GM21367 (cell line): ENCODE measurements around the gene PTH2.

Experiments used
- ATAC-seq: cut with Tn5 transposase; IDR thresholded peaks from one replicate; pipeline ENCODE4 v1.9.1; 2021; ENCODE audit not compliant: unreplicated experiment

Gene PTH2

DNA sequence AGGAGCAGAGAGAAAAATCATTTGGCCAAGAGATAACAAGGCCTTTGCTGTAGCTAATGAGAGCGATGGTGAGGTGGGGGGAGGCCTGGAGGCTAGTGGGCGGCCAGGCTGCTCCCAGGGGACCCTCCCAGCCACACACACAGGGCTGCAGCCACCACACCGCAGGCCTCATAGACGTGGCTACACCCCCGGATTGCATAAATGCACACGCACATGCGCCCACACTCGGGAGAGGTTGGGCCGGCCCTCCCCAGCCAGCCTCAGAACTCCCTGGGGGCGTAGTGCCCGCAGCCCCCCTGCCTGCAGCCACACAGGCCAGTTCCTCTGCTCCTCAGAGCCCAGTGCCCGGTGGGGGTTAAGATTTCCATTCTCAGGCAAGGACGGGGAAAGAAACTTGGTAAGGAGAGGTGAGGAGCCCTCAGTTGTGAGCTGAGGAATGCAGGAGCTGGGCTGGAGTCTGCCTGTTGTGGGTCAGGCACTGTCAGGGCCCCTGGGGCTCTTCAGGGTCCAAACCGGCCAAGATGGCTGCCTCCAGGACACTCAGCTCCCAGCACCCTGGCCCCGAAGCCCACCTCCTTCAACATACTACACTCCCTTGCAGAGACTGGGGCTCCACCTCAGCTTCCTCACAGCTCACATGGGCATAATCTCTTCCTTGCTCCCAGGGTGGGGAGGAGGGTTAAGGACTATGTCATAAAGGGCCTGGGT is 8.0 kb downstream of the PTH2 start:
- no peak for ATAC-seq

DNA sequence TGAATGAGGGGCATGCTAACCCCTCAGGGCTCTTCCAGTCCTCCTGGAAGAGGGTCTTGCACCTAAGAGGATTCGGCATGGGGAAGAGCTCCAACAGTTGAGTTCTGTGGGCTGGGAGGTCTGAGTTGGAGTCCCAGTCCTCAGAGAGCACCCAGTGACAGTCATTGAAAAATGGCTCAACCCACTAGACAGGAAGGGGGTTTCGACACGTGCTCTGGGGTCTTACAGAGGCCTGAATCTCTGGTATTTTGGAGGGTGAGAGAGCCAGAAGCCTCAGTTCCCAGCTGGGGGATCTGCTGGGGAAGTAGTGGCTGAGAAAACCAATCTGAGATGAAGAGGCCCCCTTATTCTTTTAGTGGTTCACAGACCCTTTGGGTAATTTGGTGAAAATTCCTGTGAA is 9.0 kb downstream of the PTH2 start:
- no peak for ATAC-seq

DNA sequence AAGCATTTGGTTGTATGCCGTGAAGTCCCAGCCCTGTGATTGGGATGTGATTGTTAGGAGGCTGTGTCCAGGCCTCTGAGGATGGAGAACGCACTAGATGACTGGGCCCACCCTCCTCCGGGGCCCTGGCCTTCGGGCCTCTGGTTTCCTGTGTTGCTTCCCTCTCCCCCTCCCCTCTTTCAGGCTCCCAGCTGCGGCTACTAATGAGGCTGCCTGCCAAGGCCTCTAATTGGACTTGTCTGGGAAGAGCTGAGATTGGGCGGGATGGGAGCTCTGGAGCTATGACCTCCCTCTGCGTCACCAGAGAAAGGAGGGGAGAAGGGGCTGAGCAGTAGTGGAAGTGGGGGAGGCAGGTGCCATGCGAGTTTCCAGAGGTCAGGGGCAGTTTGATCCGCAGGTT is 9.9 kb downstream of the PTH2 start:
- no peak for ATAC-seq

DNA sequence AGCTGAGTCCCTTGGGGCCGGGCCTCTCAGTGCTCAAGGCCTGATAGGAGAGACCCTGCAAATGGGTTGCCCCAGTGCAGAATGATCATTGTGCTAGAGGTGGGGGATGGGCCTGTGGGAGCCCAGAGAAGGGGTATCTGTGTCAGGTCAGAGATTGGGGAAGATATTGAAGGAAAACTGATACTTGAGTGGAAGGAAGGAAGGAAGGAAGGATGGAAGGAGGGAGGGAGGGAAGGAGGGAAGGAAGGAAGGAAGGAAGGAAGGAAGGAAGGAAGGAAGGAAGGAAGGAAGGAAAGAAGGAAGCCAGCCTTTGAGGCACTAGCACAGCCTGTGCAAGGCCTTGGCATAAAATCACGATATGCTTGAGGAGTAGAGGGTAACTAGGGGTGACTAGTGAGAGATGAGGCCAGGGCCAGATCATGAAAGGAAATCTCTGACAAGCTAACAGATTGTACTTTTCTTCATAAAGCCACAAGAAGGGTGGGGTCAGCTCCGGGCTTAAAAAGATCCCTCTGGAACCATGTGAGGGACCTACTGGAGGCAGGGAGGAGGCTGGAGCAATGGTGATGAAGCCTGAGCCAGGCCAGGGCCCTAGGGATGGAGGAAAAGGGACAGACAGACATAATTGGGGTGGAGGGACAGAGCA is 11.4 kb downstream of the PTH2 start:
- no peak for ATAC-seq

DNA sequence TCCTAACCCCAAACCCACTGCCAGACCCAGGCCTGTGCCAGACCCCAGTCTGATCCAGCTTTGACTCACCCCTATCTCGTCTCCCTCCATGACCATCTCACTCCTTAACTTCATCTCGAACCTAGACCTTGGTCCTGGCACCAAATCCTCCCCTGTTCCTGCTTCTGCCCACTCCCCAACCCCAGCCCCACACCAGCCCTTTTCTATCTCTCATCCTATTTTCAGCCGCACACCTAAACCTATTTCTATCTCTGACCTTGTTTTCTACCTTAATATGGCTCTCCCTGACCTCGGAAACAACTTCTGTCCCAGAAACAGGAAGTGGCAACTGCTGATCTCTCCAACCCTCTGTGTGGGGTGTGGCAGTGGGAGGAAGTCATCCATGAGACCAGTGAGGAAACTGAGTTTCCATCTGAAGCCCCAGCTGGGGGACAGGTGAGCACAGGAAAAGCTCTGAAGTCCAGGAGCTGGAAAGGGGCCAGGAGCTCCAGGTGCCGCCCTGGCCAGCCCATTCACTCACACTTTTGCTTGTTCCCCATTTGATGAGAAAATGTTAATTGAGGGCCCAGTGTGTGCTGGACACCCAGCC is 13.7 kb downstream of the PTH2 start:
- no peak for ATAC-seq

GRCh38 chr19:49408816-49409440 is 14.3 kb downstream of the PTH2 start:
- ATAC-seq, result no peak

- ATAC-seq, result no peak
These were observed 15.7 kb downstream of the PTH2 start for GRCh38 chr19:49407482-49408015.

- ATAC-seq, result no peak
These were observed 16.2 kb downstream of the PTH2 start for GRCh38 chr19:49407079-49407478.

DNA sequence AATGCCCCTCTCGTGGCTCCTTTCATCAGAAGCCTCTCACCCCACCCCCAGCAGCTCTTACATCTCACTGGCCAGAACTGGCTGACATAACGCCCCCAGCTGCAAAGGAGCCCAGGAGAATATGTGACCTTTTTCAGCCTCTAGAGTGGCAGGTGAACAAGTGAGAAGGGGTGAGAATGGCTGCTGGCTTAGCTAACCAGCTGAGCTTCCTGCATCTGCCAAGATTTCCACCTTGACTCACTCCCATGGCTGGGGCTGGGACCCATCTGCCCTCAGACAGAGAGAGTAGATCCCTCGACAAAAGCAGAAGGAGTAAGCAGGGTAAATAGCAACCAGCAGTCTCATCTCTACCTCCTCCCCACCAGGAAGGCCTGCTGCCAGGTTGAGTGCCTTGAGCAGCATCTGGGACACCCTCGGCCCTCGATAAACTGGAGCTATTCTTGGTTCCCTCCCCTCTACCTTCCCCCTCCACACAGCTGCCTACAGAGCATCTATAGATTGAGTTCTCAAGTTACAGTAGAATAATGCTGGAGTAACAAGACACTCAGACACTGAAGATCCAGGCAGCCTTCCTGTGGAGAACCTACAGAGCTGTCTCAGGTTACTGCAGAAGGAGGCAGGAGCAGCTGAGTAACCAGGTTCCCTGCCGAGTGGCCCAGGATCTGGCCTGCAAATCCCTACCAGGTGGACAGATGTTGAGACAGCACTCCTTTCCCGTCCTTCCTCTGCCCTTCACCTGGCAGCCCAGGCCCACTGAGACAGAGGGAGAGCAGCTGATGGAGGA is 19.6 kb downstream of the PTH2 start:
- no peak for ATAC-seq

DNA sequence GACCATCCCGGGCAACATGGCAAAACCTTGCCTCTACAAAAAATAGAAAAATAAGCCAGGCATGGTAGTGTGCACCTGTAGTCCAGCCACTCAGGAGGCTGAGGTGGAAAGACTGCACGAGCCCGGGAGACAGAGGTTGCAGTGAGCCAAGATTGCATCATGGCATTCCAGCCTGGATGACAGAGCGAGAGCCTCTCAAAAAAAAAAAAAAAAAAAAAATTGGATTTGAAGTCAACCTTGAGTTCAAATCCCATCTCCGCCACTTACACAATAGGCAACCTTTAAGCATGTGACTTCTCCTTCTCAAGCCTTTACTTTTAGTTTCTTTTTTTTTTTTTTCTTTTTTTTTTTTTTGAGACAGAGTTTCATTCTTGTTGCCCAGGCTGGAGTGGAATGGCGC is 23.2 kb downstream of the PTH2 start:
- no peak for ATAC-seq

GRCh38 chr19:49398931-49399330 is 24.3 kb downstream of the PTH2 start:
- ATAC-seq, result no peak

DNA sequence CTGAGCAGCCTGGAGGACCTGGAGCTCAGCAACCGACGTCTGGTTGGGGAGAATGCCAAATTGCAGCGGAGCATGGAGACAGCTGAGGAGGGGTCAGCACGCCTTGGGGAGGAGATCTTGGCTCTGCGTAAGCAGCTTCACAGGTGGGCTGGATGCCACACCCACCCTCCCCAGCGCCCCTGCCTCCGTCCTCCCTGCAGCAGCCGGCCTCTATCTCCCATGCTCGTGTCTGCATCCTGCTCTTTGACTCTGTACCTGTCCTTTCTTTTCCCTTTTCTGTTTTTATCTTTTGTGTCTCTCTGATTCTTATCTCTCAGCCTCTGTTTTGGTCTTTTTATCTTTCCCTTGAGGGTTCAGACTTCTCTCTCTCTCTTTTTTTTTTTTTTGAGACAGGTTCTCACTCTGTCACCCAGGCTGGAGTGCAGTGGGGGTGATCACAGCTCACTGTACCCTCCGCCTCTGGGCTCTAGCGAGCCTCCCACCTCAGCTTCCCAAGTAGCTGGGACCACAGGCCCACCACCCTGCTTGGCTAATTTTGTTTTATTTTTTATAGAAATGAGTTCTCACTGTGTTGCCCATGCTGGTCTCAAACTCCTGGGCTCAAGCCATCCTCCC is 25.1 kb downstream of the PTH2 start:
- ATAC-seq, result no peak

- ATAC-seq, result no peak
These were observed 26.3 kb downstream of the PTH2 start for GRCh38 chr19:49396738-49397505.

DNA sequence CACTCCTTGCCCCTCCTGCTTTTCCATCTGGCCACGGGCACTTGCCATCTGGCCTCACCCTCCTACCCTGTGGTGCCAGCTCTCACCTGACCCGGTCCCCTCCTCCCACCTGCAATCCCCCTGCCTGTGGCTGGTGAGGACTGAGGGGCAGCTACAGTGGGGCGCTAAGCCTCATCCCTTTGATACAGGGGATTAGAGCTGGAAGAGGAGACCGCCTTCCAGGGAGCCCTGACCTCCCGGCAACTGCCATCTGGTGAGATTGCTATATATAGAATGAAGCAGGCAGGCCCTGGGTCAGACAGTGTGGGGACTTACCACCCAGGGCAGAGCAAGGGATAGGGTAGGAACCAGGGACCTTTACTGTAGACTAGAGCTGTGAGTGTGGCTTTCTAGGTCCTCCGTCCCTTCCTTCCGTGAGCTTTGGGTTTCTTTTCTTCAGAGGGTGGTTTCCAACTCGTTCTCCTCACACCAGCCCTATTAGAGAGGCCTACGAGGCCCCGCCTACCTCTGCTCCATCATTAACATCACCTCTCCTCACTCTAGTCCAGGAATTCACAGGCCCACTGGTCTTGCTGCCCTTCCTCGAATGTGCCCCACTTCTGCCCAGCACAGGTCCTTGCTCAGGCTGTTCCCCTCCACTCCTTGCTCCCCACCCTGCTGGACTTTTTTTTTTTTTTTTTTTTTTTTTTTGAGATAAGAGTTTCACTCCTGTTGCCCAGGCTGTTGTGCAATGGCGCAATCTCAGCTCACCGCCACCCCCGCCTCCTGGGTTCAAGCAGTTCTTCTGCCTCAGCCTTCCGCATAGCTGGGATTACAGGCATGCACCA is 27.4 kb downstream of the PTH2 start:
- ATAC-seq, result no peak

DNA sequence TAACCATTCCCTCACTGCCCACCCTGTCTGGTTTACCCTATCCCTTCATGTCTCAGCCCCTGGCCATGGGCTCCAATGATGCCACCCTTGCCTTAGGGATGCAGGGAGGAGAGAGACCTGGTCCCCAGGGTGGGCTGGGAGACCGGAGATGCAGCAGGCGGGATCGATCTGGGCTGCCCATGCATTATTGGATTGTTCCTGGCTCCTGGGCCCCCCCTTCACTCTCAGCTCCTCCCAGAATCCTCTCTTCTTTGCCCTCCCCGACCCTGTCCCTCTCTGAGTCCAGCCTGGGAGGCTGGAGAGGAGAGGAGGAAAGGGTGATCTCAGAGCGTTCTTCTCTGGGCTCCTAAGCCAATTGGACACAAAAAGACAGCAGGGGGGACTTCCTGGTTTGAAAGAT is 29.4 kb downstream of the PTH2 start:
- no peak for ATAC-seq

DNA sequence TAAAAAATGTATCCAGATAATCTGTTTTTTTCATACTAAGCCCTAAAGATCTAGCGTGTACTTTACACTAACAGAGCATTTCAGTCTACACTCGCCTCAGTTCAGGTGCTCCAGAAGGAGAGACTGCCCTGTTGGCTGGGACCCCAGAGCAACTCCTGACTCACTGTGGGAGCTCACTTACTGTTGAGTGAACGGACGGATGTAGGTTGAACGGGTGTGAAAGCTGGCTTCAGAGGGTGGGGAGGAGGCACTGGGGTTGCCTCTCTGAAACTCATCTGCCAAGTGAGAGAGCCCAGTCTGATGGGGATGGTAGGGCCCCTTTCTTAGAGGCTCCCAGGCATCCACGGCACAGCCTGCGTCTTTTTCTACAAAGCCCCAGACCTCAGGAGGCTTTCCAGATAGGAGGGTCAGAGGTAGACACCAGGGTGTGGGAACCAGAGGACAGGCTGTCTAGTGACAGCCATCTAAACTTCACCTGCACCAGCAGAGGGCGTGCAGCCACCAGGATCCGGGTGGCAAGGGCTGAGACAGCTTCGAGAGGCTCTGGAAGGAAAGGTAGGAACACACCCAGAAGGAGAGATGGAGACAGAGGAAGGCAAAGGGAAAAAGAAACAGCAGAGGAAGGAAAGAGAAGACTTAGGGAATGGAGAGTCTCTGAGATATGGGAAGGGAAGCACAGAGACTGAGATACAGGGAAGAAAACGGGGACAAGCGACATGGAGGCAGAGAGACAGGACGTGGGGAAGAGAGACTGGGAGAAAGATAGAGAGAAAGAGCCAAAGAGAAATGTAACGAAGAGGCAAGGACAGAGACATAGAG is 31.5 kb downstream of the PTH2 start:
- ATAC-seq, result no peak

DNA sequence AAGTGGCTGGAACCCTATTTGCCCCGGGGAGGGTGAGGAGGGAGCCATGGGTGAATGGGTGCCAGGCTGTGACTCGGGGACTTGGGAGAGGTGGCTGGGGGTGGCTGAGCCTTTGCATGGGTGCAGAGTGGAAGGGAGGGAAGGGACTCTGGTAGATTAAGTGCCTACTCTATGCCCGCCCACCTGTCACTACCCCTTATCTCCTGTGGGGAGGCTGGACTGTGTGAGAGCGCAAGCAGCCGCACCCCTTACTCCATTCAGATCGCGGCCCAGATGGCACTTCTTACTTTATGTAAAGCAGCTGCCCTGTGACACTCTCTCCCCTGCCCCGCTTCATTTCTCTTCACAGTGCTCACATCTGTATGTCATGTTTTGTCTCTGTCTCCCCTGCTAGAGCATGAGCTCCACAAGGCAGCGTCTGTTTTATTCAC is 32.3 kb downstream of the PTH2 start:
- ATAC-seq, result no peak
